ENCODE results near the gene INTU.

The INTU gene

GRCh38 chr4:127756906-127757305, 124.1 kb downstream of the INTU start:
- DNase-seq: no peak

- no peak for DNase-seq
Observed at GRCh38 chr4:127759228-127759820, 126.6 kb downstream of the INTU start.

- no peak for DNase-seq
Observed at GRCh38 chr4:127759893-127760292, 127.1 kb downstream of the INTU start.

GRCh38 chr4:127771535-127772275, 138.9 kb downstream of the INTU start:
- DNase-seq: no peak

- DNase-seq: no peak
Observed at GRCh38 chr4:127772769-127773671, 140.3 kb downstream of the INTU start.

GRCh38 chr4:127775843-127776242, 143.1 kb downstream of the INTU start:
- no peak for DNase-seq
